Uterus (tissue), 4 donors: Measurements from ENCODE around the gene MRPL38. TPM values are rescaled to one million over a fixed set of nuclear protein-coding genes. Genes with fewer than 3 reads are reported as not detected.

ENCODE experiments used
- DNase-seq, 2 donors: peaks; one replicate each; pipeline ENCODE4 v3.0.0-alpha.2; 2019 to 2020
- H3K27ac ChIP-seq, 2 donors: fragments of 200-600 bp; sonication (generic); 1 replicate in 1 of 2; 2 replicates in 1 of 2; pipeline ENCODE4 v1.5.1; 2016 to 2018
- H3K27me3 ChIP-seq, 2 donors: fragments of 200-600 bp; sonication (generic); one replicate each; pipeline ENCODE4 v1.5.1; 2018 to 2019; ENCODE audit warnings: control low read depth in 1 of 2
- H3K36me3 ChIP-seq, 2 donors: fragments of 200-600 bp; sonication (generic); one replicate each; pipeline ENCODE4 v1.5.1; 2019; ENCODE audit warnings: control low read depth in 1 of 2
- H3K4me1 ChIP-seq, 2 donors: fragments of 200-600 bp; sonication (generic); one replicate each; pipeline ENCODE4 v1.5.1; 2018 to 2019; ENCODE audit warnings: control low read depth in 1 of 2
- H3K4me3 ChIP-seq, 2 donors: fragments of 200-600 bp; sonication (generic); 1 replicate in 1 of 2; 2 replicates in 1 of 2; pipeline ENCODE4 v1.5.1; 2018 to 2019; ENCODE audit warnings: mild to moderate bottlenecking in 1 of 2
- H3K9me3 ChIP-seq, 2 donors: fragments of 200-600 bp; sonication (generic); one replicate each; pipeline ENCODE4 v1.5.1; 2019; ENCODE audit warnings: control low read depth in 1 of 2
- POLR2A ChIP-seq, 2 donors: fragments of 450-650 bp; IDR thresholded peaks; one replicate each; pipeline ENCODE4 v1.6.1; 2016; ENCODE audit warnings: antibody characterized with exemption in 2 of 2, mild to moderate bottlenecking in 1 of 2, moderate library complexity in 1 of 2
- intact Hi-C: fragments of 100-400 bp; cut with DNase I; formaldehyde crosslinking; loops from one replicate; pipeline ENCODE4 v1.15.1; 2023; ENCODE audit warnings: low total_unique reads
- total RNA-seq, 4 donors: library from RNA; depleted of rRNA in 3 of 4; stranded (reverse); fragments of >200 nt in 3 of 4; gene quantifications; one replicate each; pipeline versions ENCODE4 v1.1.0 to v1.2.4, GENCODE V29; 2014 to 2023
- TF ChIP-seq, protein P1 (sequence below), 4 experiments: fragments of 200-600 bp in 2 of 4; fragments of 450-650 bp in 2 of 4; sonication (generic) in 2 of 4; IDR thresholded peaks; one replicate each; pipeline ENCODE4 v1.5.1; 2016 to 2019; ENCODE audit warnings: antibody characterized with exemption in 4 of 4, mild to moderate bottlenecking in 2 of 4, moderate library complexity in 1 of 4
- donor health status: DM: yes; HTN: yes; CAD: no.

The MRPL38 gene
- total RNA-seq, 4 donors from 2014 or later: 32.3 to 99.8 (median 47.8) TPM

DNA sequence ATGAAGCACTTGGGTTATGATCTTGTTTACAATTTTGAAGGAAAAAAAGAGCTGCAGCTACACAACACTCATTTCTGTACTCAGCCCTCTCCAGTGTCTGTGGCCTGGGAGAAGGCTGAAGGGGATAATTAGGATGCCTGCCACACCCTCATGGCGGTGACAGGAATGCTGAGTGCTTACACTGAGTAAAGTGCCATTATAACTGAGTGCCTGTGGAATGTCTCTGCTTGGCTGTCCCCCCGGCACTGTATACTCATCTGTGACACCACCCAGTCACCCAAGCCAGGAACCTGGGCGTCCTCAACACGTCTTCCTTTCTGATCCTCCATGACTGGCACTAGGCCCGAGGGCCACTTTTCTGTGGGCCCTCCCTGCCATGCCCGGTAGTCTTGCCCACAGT lies 3.5 kb upstream of the MRPL38 start:
- H3K27me3 ChIP-seq: no peaks in the 10 kb centered on the region
- no peak overlapping the region for H3K4me3 ChIP-seq
- H3K36me3 ChIP-seq: no peaks in the 10 kb centered on the region
- H3K4me1 ChIP-seq: peaks cover 4 to 7% of the 10 kb centered on the region in 2 donors
- DNase-seq: no peak
- no peaks in the 10 kb centered on the region for H3K9me3 ChIP-seq
- intact Hi-C loops: no loop called here
- TF ChIP-seq, protein P1, sequence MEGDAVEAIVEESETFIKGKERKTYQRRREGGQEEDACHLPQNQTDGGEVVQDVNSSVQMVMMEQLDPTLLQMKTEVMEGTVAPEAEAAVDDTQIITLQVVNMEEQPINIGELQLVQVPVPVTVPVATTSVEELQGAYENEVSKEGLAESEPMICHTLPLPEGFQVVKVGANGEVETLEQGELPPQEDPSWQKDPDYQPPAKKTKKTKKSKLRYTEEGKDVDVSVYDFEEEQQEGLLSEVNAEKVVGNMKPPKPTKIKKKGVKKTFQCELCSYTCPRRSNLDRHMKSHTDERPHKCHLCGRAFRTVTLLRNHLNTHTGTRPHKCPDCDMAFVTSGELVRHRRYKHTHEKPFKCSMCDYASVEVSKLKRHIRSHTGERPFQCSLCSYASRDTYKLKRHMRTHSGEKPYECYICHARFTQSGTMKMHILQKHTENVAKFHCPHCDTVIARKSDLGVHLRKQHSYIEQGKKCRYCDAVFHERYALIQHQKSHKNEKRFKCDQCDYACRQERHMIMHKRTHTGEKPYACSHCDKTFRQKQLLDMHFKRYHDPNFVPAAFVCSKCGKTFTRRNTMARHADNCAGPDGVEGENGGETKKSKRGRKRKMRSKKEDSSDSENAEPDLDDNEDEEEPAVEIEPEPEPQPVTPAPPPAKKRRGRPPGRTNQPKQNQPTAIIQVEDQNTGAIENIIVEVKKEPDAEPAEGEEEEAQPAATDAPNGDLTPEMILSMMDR (IDR thresholded peaks at IDR 0.05): no peak
- TF ChIP-seq POLR2A (IDR thresholded peaks at IDR 0.05): no peak
- H3K27ac ChIP-seq: no peak overlapping the region

DNA sequence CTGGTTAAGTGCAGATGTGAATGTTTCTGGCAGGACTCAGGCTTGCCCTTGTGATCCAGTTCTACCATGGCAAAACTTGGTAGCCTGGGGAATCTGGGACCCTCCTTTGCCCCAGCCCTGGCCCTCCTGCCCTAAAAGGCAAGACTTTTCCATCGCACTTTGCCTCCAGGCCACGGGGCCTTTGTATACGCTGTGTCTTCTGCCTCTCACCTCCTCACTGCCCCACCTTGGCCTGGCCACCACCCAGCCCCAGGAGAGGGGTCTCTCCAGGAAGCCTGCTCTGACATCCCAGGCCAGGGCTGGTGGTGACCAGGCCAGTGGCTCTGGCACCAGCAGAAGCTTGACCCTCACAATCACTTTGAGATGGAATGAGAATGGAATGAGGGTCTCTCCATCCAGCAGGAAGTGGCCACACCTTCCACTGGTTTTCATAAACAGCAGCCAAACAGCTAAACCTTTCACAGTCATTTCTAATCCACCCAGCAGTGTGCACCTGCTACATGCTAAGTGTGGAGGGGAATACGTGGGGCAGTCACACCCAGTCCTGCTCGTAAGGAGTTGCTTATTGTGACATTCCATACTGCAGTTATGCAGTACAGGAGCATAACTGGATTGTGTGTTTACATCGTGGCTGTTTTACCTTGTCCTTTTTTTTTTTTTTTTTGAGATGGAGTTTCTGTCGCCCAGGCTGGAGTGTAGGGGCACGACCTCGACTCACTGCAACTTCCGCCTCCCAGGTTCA lies 1.6 kb upstream of the MRPL38 start:
- peaks cover 4 to 7% of the 10 kb centered on the region in 2 donors for H3K4me1 ChIP-seq
- intact Hi-C loops: loop anchor here (2.0 kb wide), 1 partner anchor 98 kb away; no protein-coding TSS in a partner anchor
- no peaks in the 10 kb centered on the region for H3K36me3 ChIP-seq
- TF ChIP-seq POLR2A (IDR thresholded peaks at IDR 0.05): no peak
- TF ChIP-seq, protein P1 (IDR thresholded peaks at IDR 0.05): no peak
- no peak overlapping the region for H3K4me3 ChIP-seq
- H3K27me3 ChIP-seq: no peaks in the 10 kb centered on the region
- peak overlapping the region in 1 of 2 donors; percentile 93 for H3K27ac ChIP-seq
- no peaks in the 10 kb centered on the region for H3K9me3 ChIP-seq
- no peak for DNase-seq

DNA sequence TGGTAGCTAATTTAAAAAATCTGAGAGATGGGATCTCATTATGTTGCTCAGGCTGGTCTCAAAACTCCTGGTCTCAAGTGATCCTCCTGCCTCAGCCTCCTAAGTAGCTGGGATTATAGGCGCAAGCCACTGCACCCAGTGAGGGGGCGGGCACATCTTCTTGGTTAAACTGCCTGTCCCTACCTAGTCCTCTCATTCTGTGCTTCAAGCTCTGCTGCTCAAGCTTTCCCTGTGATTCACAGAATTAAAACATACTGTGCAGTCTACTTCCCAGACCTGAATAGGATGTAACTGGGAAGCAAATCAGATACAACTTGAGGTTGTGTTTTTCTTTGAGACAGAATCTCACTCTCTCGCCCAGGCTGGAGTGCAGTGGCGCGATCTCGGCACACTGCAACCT lies 2.3 kb downstream of the MRPL38 start:
- Histone ChIP-seq H3K4me3 (no peak overlapping the region), H3K4me1 (peaks cover 0 to 7% of the 10 kb centered on the region in 2 donors), H3K36me3 (no peaks in the 10 kb centered on the region), H3K27ac (no peak overlapping the region), H3K9me3 (no peaks in the 10 kb centered on the region), H3K27me3 (no peaks in the 10 kb centered on the region)
- no peak for DNase-seq
- intact Hi-C loops: no loop called here
- TF ChIP-seq, protein P1 (IDR thresholded peaks at IDR 0.05): no peak
- TF ChIP-seq POLR2A (IDR thresholded peaks at IDR 0.05): no peak

DNA sequence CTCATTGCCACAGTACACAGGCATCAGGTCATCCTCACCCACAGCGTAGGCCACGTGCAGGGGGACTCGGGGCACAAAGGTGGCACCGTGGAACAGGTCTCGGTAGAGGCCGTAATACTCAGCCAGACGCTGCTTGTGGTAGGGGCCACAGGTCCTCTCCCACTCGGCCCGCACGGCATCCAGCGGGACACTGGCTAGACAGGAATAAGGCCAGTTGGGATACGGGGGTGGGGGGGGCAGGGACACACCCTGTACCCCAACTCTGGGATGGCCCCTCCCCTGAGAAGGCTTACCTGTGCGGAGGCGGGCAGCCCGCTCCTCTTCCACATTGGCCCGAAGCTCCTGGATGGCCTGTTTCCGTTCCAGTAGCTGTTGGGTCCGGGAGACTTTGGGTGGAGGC lies 3.0 kb downstream of the MRPL38 start:
- Histone ChIP-seq H3K4me3 (no peak overlapping the region), H3K4me1 (peaks cover 0 to 7% of the 10 kb centered on the region in 2 donors), H3K27me3 (no peaks in the 10 kb centered on the region), H3K27ac (no peak overlapping the region), H3K36me3 (no peaks in the 10 kb centered on the region), H3K9me3 (no peaks in the 10 kb centered on the region)
- DNase-seq: no peak
- intact Hi-C loops: no loop called here
- TF ChIP-seq POLR2A (IDR thresholded peaks at IDR 0.05): no peak
- TF ChIP-seq, protein P1 (IDR thresholded peaks at IDR 0.05): no peak

DNA sequence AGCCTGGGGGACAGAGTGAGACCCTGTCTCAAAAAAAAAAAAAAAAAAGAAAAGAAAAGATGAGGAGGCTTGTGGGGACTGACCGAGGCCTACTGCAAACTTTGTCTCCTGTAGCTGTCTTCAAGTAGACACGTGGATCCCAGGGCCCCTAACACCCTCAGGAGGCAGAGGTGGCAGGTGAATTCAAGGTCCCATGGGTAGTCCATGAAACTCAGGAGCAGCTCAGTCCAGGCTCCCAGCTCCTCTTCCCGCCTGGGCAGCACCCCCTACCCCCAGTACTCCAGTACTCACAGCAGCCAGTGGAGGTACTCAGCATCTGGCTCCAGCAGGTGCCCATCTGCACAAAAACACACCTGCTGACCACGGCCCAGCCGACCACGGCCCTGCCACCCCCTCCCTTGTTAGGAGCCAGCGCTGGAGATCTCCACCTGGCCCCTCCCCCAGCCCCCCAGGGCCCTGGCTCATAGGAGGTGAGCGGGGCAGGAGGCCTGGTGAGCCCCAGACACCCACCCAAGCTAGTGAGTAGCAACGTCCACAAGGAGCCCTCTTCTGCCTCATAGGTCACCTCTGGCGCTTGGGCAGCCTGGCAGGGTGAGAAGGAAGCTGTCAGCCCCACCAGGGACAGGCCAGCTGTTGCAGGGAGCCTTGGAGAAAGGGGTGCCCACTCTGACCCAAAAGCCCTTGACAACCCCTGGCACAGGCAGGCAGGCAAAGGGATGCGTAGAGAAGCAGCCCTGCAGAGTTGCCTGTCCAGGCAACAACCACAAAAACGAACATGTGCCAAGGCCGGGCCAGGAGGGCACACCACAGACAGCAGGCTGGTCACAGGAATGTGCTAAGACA lies 3.8 kb downstream of the MRPL38 start:
- H3K4me3 ChIP-seq: no peak overlapping the region
- TF ChIP-seq, protein P1 (IDR thresholded peaks at IDR 0.05): no peak
- TF ChIP-seq POLR2A (IDR thresholded peaks at IDR 0.05): no peak
- no peaks in the 10 kb centered on the region for H3K27me3 ChIP-seq
- H3K27ac ChIP-seq: no peak overlapping the region
- intact Hi-C loops: no loop called here
- H3K4me1 ChIP-seq: peaks cover 0 to 7% of the 10 kb centered on the region in 2 donors
- DNase-seq: no peak
- H3K9me3 ChIP-seq: no peaks in the 10 kb centered on the region
- no peaks in the 10 kb centered on the region for H3K36me3 ChIP-seq
